Right hindlimb (tissue), 1 donor: ENCODE measurements around the gene SLC17A7.

Source experiments
- DNase-seq: peaks from one replicate; pipeline ENCODE4 v3.0.0-alpha.2; 2018

SLC17A7 gene

DNA sequence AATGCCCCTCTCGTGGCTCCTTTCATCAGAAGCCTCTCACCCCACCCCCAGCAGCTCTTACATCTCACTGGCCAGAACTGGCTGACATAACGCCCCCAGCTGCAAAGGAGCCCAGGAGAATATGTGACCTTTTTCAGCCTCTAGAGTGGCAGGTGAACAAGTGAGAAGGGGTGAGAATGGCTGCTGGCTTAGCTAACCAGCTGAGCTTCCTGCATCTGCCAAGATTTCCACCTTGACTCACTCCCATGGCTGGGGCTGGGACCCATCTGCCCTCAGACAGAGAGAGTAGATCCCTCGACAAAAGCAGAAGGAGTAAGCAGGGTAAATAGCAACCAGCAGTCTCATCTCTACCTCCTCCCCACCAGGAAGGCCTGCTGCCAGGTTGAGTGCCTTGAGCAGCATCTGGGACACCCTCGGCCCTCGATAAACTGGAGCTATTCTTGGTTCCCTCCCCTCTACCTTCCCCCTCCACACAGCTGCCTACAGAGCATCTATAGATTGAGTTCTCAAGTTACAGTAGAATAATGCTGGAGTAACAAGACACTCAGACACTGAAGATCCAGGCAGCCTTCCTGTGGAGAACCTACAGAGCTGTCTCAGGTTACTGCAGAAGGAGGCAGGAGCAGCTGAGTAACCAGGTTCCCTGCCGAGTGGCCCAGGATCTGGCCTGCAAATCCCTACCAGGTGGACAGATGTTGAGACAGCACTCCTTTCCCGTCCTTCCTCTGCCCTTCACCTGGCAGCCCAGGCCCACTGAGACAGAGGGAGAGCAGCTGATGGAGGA, 37.7 kb downstream of the SLC17A7 start:
- DNase-seq = no peak

DNA sequence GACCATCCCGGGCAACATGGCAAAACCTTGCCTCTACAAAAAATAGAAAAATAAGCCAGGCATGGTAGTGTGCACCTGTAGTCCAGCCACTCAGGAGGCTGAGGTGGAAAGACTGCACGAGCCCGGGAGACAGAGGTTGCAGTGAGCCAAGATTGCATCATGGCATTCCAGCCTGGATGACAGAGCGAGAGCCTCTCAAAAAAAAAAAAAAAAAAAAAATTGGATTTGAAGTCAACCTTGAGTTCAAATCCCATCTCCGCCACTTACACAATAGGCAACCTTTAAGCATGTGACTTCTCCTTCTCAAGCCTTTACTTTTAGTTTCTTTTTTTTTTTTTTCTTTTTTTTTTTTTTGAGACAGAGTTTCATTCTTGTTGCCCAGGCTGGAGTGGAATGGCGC, 41.3 kb downstream of the SLC17A7 start:
- no peak for DNase-seq

DNA sequence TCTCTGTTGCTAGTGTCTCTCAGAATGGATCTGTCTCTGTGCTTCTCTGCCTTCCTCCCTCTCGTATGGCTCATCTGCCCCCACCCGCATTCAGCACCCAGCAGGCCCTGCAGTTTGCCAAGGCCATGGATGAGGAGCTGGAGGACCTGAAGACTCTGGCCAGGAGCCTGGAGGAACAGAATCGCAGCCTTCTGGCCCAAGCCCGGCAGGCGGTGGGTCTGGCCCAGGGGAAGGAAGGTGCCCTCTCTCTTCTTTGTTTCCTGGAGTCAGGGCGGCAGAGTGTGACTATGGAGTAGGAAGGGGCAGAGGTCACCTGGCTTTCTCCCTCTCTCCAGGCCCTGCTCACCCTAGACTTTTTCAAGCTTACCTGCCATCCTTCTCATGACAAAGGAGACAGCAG, 42.4 kb downstream of the SLC17A7 start:
- DNase-seq = no peak

DNA sequence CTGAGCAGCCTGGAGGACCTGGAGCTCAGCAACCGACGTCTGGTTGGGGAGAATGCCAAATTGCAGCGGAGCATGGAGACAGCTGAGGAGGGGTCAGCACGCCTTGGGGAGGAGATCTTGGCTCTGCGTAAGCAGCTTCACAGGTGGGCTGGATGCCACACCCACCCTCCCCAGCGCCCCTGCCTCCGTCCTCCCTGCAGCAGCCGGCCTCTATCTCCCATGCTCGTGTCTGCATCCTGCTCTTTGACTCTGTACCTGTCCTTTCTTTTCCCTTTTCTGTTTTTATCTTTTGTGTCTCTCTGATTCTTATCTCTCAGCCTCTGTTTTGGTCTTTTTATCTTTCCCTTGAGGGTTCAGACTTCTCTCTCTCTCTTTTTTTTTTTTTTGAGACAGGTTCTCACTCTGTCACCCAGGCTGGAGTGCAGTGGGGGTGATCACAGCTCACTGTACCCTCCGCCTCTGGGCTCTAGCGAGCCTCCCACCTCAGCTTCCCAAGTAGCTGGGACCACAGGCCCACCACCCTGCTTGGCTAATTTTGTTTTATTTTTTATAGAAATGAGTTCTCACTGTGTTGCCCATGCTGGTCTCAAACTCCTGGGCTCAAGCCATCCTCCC, 43.2 kb downstream of the SLC17A7 start:
- DNase-seq = no peak

- DNase-seq = no peak
Observed at GRCh38 chr19:49396738-49397505, 44.4 kb downstream of the SLC17A7 start.

DNA sequence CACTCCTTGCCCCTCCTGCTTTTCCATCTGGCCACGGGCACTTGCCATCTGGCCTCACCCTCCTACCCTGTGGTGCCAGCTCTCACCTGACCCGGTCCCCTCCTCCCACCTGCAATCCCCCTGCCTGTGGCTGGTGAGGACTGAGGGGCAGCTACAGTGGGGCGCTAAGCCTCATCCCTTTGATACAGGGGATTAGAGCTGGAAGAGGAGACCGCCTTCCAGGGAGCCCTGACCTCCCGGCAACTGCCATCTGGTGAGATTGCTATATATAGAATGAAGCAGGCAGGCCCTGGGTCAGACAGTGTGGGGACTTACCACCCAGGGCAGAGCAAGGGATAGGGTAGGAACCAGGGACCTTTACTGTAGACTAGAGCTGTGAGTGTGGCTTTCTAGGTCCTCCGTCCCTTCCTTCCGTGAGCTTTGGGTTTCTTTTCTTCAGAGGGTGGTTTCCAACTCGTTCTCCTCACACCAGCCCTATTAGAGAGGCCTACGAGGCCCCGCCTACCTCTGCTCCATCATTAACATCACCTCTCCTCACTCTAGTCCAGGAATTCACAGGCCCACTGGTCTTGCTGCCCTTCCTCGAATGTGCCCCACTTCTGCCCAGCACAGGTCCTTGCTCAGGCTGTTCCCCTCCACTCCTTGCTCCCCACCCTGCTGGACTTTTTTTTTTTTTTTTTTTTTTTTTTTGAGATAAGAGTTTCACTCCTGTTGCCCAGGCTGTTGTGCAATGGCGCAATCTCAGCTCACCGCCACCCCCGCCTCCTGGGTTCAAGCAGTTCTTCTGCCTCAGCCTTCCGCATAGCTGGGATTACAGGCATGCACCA, 45.5 kb downstream of the SLC17A7 start:
- no peak for DNase-seq

DNA sequence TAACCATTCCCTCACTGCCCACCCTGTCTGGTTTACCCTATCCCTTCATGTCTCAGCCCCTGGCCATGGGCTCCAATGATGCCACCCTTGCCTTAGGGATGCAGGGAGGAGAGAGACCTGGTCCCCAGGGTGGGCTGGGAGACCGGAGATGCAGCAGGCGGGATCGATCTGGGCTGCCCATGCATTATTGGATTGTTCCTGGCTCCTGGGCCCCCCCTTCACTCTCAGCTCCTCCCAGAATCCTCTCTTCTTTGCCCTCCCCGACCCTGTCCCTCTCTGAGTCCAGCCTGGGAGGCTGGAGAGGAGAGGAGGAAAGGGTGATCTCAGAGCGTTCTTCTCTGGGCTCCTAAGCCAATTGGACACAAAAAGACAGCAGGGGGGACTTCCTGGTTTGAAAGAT, 47.4 kb downstream of the SLC17A7 start:
- DNase-seq = no peak

DNA sequence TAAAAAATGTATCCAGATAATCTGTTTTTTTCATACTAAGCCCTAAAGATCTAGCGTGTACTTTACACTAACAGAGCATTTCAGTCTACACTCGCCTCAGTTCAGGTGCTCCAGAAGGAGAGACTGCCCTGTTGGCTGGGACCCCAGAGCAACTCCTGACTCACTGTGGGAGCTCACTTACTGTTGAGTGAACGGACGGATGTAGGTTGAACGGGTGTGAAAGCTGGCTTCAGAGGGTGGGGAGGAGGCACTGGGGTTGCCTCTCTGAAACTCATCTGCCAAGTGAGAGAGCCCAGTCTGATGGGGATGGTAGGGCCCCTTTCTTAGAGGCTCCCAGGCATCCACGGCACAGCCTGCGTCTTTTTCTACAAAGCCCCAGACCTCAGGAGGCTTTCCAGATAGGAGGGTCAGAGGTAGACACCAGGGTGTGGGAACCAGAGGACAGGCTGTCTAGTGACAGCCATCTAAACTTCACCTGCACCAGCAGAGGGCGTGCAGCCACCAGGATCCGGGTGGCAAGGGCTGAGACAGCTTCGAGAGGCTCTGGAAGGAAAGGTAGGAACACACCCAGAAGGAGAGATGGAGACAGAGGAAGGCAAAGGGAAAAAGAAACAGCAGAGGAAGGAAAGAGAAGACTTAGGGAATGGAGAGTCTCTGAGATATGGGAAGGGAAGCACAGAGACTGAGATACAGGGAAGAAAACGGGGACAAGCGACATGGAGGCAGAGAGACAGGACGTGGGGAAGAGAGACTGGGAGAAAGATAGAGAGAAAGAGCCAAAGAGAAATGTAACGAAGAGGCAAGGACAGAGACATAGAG, 49.5 kb downstream of the SLC17A7 start:
- peak; percentile 87 for DNase-seq

- DNase-seq = no peak
Observed at GRCh38 chr19:49390929-49391359, 50.4 kb downstream of the SLC17A7 start.

GRCh38 chr19:49390131-49390928, 51.0 kb downstream of the SLC17A7 start:
- no peak for DNase-seq

- no peak for DNase-seq
Observed at GRCh38 chr19:49389406-49389805, 51.9 kb downstream of the SLC17A7 start.

GRCh38 chr19:49387936-49388372, 53.4 kb downstream of the SLC17A7 start, which contains the start of gene KASH5:
Gene KASH5, plus strand, starts transcription at chr19:49388249. Its CDS starts 2,635 bp downstream, at chr19:49390884.
- peak; percentile 73 for DNase-seq

DNA sequence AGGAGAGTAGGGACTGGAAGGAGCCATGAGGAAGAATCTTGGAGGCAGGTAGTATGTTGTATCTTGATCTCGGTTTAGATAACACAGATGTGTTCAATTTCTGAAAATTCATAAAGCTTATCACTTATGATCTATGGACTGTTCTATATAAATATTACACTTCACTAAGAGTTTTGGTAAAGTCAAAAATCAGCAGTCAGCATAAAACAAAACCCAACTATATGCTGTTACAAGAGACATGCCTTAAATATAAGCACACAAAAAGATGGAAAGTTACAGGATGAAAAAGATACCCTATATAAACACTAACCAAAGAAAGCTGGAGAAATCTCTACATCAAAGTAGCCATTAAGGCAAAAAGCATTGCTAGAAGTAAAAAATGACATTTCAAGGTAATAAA, 57.7 kb downstream of the SLC17A7 start:
- DNase-seq = no peak

DNA sequence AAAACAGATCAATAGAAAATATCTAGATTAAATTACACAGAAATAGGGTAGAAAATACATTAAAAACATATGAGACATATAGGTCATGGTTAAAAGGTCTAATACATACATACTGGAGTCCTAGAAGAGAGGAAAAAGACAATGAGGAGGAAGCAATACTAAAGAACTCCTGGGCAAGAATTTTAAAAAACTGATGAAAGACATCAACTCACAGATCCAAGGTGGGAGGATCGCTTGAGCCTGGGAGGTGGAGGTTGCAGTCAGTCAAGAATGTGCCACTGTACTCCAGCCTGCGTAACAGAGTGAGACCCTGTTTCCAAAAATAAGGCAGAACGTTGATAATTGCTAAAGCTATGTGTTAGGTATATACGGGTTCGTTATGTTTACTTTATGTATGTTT, 58.7 kb downstream of the SLC17A7 start:
- DNase-seq = no peak

- DNase-seq = no peak
Observed at GRCh38 chr19:49380391-49380790, 60.9 kb downstream of the SLC17A7 start.
